ENCODE measurements around the gene GNAT2.

GRCh38 chr1:109626682-109627408 lies 7.4 kb upstream of the GNAT2 start:
- TF ChIP-seq POLR2A (IDR thresholded peaks at IDR 0.05), result no peak
- TF ChIP-seq POLR2AphosphoS5 (IDR thresholded peaks at IDR 0.05), result no peak
